H1 (cell line): ENCODE results near the gene CHST9.

Source experiments
- CBX8 ChIP-seq: fragments of 300-800, 300-1000 bp; sonication (generic); IDR thresholded peaks from 2 replicates; pipeline ENCODE4 v1.7.1; 2016; ENCODE audit warnings: low read depth, low read length, borderline replicate concordance
- CREB1 ChIP-seq: IDR thresholded peaks from 2 replicates; pipeline ENCODE4 v1.6.1; 2012; ENCODE audit warnings: inconsistent platforms
- MAFK ChIP-seq: IDR thresholded peaks from 2 replicates; pipeline ENCODE4 v1.6.1; 2012; ENCODE audit warnings: low read depth, mild to moderate bottlenecking, improper control_type of control experiment, low read length
- POLR2A ChIP-seq, 2 experiments: IDR thresholded peaks; 1 replicate in 1 of 2; 2 replicates in 1 of 2; pipeline ENCODE4 v1.6.1; 2011; ENCODE audit warnings: low read depth in 2 of 2, low read length in 2 of 2, mild to moderate bottlenecking in 2 of 2; ENCODE audit errors: control extremely low read depth in 1 of 2
- RAD21 ChIP-seq, 2 experiments: IDR thresholded peaks in 1 of 2; conservative IDR thresholded peaks in 1 of 2; 2 replicates each; pipeline ENCODE4 v1.6.1; 2011; ENCODE audit warnings: low read depth in 2 of 2, low read length in 2 of 2, improper control_type of control experiment in 1 of 2, inconsistent platforms in 1 of 2, mild to moderate bottlenecking in 1 of 2, moderate library complexity in 1 of 2
- SIN3A ChIP-seq, 2 experiments: IDR thresholded peaks in 1 of 2; conservative IDR thresholded peaks in 1 of 2; 2 replicates each; pipeline ENCODE4 v1.6.1; 2011 to 2012; ENCODE audit warnings: low read length in 2 of 2, improper control_type of control experiment in 1 of 2, low read depth in 1 of 2, mild to moderate bottlenecking in 1 of 2
- TF ChIP-seq, protein P1 (sequence below), 3 experiments: IDR thresholded peaks; 1 replicate in 2 of 3; 2 replicates in 1 of 3; pipeline versions ENCODE4 v1.5.1 to v1.6.1; 2011; ENCODE audit warnings: low read length in 3 of 3, mild to moderate bottlenecking in 3 of 3, inconsistent platforms in 2 of 3, low read depth in 1 of 3, moderate library complexity in 1 of 3; ENCODE audit not compliant: insufficient read depth in 1 of 3; ENCODE audit errors: control extremely low read depth in 1 of 3
- TF ChIP-seq, protein P2 (sequence below): IDR thresholded peaks from 2 replicates; pipeline ENCODE4 v1.6.1; 2012; ENCODE audit warnings: inconsistent platforms
- TF ChIP-seq, protein P3 (sequence below): IDR thresholded peaks from 2 replicates; pipeline ENCODE4 v1.6.1; 2011; ENCODE audit warnings: low read depth, mild to moderate bottlenecking, low read length; ENCODE audit not compliant: insufficient read depth
- TF ChIP-seq, protein P4 (sequence below): fragments of 300-600 bp; sonication (generic); IDR thresholded peaks from 2 replicates; pipeline ENCODE4 v1.7.1; 2012; ENCODE audit warnings: low read length, moderate library complexity, mild to moderate bottlenecking, inconsistent platforms; ENCODE audit not compliant: insufficient replicate concordance

DNA sequence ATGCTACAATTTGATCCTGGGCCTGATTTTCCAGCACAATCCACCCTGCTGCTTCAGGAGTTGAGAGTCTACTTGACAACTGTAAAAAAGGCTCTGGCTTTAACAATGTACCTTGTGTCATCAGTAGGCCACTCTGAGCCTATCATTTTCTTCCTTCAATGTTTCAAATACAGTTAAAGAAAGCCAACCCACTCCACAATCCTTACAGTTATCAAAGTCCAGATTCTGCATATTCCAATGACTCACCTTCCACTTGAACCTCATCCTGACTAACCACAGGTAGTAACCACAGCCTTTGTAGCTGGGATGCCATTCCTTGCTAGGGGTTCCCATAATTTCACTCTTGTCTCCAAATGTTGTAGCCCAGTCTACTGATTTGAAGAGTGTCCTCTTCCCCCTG is 284.1 kb downstream of the CHST9 start:
- TF ChIP-seq, protein P1, sequence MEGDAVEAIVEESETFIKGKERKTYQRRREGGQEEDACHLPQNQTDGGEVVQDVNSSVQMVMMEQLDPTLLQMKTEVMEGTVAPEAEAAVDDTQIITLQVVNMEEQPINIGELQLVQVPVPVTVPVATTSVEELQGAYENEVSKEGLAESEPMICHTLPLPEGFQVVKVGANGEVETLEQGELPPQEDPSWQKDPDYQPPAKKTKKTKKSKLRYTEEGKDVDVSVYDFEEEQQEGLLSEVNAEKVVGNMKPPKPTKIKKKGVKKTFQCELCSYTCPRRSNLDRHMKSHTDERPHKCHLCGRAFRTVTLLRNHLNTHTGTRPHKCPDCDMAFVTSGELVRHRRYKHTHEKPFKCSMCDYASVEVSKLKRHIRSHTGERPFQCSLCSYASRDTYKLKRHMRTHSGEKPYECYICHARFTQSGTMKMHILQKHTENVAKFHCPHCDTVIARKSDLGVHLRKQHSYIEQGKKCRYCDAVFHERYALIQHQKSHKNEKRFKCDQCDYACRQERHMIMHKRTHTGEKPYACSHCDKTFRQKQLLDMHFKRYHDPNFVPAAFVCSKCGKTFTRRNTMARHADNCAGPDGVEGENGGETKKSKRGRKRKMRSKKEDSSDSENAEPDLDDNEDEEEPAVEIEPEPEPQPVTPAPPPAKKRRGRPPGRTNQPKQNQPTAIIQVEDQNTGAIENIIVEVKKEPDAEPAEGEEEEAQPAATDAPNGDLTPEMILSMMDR (IDR thresholded peaks at IDR 0.05; ENCODE audit: control extremely low read depth in 1 of 3, insufficient read depth in 1 of 3, low read depth in 1 of 3, low read length in 3 of 3) = no peak
- TF ChIP-seq POLR2A (IDR thresholded peaks at IDR 0.05; ENCODE audit: control extremely low read depth in 1 of 2, low read depth in 2 of 2, low read length in 2 of 2) = no peak
- TF ChIP-seq CREB1 = no peak
- TF ChIP-seq, protein P2, sequence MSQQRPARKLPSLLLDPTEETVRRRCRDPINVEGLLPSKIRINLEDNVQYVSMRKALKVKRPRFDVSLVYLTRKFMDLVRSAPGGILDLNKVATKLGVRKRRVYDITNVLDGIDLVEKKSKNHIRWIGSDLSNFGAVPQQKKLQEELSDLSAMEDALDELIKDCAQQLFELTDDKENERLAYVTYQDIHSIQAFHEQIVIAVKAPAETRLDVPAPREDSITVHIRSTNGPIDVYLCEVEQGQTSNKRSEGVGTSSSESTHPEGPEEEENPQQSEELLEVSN = no peak
- TF ChIP-seq RAD21 (IDR thresholded peaks at IDR 0.05 in 1 of 2, conservative IDR thresholded peaks at IDR 0.05 in 1 of 2; ENCODE audit: low read depth in 2 of 2, low read length in 2 of 2) = no peak
- no peak for TF ChIP-seq CBX8
- TF ChIP-seq, protein P3, sequence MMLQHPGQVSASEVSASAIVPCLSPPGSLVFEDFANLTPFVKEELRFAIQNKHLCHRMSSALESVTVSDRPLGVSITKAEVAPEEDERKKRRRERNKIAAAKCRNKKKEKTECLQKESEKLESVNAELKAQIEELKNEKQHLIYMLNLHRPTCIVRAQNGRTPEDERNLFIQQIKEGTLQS = no peak
- TF ChIP-seq, protein P4, sequence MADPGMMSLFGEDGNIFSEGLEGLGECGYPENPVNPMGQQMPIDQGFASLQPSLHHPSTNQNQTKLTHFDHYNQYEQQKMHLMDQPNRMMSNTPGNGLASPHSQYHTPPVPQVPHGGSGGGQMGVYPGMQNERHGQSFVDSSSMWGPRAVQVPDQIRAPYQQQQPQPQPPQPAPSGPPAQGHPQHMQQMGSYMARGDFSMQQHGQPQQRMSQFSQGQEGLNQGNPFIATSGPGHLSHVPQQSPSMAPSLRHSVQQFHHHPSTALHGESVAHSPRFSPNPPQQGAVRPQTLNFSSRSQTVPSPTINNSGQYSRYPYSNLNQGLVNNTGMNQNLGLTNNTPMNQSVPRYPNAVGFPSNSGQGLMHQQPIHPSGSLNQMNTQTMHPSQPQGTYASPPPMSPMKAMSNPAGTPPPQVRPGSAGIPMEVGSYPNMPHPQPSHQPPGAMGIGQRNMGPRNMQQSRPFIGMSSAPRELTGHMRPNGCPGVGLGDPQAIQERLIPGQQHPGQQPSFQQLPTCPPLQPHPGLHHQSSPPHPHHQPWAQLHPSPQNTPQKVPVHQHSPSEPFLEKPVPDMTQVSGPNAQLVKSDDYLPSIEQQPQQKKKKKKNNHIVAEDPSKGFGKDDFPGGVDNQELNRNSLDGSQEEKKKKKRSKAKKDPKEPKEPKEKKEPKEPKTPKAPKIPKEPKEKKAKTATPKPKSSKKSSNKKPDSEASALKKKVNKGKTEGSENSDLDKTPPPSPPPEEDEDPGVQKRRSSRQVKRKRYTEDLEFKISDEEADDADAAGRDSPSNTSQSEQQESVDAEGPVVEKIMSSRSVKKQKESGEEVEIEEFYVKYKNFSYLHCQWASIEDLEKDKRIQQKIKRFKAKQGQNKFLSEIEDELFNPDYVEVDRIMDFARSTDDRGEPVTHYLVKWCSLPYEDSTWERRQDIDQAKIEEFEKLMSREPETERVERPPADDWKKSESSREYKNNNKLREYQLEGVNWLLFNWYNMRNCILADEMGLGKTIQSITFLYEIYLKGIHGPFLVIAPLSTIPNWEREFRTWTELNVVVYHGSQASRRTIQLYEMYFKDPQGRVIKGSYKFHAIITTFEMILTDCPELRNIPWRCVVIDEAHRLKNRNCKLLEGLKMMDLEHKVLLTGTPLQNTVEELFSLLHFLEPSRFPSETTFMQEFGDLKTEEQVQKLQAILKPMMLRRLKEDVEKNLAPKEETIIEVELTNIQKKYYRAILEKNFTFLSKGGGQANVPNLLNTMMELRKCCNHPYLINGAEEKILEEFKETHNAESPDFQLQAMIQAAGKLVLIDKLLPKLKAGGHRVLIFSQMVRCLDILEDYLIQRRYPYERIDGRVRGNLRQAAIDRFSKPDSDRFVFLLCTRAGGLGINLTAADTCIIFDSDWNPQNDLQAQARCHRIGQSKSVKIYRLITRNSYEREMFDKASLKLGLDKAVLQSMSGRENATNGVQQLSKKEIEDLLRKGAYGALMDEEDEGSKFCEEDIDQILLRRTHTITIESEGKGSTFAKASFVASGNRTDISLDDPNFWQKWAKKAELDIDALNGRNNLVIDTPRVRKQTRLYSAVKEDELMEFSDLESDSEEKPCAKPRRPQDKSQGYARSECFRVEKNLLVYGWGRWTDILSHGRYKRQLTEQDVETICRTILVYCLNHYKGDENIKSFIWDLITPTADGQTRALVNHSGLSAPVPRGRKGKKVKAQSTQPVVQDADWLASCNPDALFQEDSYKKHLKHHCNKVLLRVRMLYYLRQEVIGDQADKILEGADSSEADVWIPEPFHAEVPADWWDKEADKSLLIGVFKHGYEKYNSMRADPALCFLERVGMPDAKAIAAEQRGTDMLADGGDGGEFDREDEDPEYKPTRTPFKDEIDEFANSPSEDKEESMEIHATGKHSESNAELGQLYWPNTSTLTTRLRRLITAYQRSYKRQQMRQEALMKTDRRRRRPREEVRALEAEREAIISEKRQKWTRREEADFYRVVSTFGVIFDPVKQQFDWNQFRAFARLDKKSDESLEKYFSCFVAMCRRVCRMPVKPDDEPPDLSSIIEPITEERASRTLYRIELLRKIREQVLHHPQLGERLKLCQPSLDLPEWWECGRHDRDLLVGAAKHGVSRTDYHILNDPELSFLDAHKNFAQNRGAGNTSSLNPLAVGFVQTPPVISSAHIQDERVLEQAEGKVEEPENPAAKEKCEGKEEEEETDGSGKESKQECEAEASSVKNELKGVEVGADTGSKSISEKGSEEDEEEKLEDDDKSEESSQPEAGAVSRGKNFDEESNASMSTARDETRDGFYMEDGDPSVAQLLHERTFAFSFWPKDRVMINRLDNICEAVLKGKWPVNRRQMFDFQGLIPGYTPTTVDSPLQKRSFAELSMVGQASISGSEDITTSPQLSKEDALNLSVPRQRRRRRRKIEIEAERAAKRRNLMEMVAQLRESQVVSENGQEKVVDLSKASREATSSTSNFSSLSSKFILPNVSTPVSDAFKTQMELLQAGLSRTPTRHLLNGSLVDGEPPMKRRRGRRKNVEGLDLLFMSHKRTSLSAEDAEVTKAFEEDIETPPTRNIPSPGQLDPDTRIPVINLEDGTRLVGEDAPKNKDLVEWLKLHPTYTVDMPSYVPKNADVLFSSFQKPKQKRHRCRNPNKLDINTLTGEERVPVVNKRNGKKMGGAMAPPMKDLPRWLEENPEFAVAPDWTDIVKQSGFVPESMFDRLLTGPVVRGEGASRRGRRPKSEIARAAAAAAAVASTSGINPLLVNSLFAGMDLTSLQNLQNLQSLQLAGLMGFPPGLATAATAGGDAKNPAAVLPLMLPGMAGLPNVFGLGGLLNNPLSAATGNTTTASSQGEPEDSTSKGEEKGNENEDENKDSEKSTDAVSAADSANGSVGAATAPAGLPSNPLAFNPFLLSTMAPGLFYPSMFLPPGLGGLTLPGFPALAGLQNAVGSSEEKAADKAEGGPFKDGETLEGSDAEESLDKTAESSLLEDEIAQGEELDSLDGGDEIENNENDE = no peak
- TF ChIP-seq SIN3A (conservative IDR thresholded peaks at IDR 0.05 in 1 of 2, IDR thresholded peaks at IDR 0.05 in 1 of 2; ENCODE audit: low read depth in 1 of 2, low read length in 2 of 2) = no peak
- TF ChIP-seq MAFK = no peak
